Panc1 (cell line): ENCODE results near the gene NCKAP5.

ENCODE experiments used
- CTCF ChIP-seq: fragments of 450-650 bp; IDR thresholded peaks from 2 replicates; pipeline ENCODE4 v1.5.1; 2017; ENCODE audit warnings: mild to moderate bottlenecking
- SIN3A ChIP-seq: IDR thresholded peaks from 2 replicates; pipeline ENCODE4 v1.6.1; 2012; ENCODE audit warnings: low read depth, mild to moderate bottlenecking, low read length, moderate library complexity, borderline replicate concordance; ENCODE audit not compliant: insufficient read depth

GRCh38 chr2:132703396-132703795 is 864.9 kb downstream of the NCKAP5 start:
- TF ChIP-seq CTCF, result no peak
- TF ChIP-seq SIN3A, result no peak
